HL-60 (cell line): ENCODE results near the gene NFASC.

Experiments used
- DNase-seq, 2 experiments: peaks; one replicate each; pipeline ENCODE4 v3.0.0-alpha.2; 2010 to 2020; ENCODE audit warnings: low read depth in 1 of 2, low spot score in 1 of 2
- H3K27ac ChIP-seq: fragments of 250-450 bp; sonication (Bioruptor Pico); replicated peaks from 2 replicates; pipeline ENCODE4 v1.5.1; 2020; ENCODE audit warnings: mild to moderate bottlenecking, moderate library complexity
- H3K27me3 ChIP-seq: fragments of 250-450 bp; sonication (Bioruptor Pico); 2 replicates; pipeline ENCODE4 v1.5.1; 2021; ENCODE audit warnings: mild to moderate bottlenecking, moderate library complexity; ENCODE audit not compliant: insufficient read depth, poor library complexity, severe bottlenecking
- H3K4me3 ChIP-seq: replicated peaks from 2 replicates; pipeline ENCODE4 v1.5.1; 2011; ENCODE audit warnings: mild to moderate bottlenecking, control low read depth, low read length; ENCODE audit not compliant: insufficient read depth
- GABPA ChIP-seq: IDR thresholded peaks from 2 replicates; pipeline ENCODE4 v1.6.1; 2012; ENCODE audit warnings: low read depth
- POLR2AphosphoS5 ChIP-seq: IDR thresholded peaks from 2 replicates; pipeline ENCODE4 v1.6.1; 2012; ENCODE audit warnings: low read depth
- SPI1 ChIP-seq: IDR thresholded peaks from 2 replicates; pipeline ENCODE4 v1.6.1; 2012; ENCODE audit warnings: low read depth, mild to moderate bottlenecking, borderline replicate concordance
- TF ChIP-seq, protein P1 (sequence below): IDR thresholded peaks from one replicate; pipeline ENCODE4 v1.5.1; 2011; ENCODE audit warnings: low read length, control low read depth, inconsistent platforms; ENCODE audit not compliant: insufficient read depth
- TF ChIP-seq, protein P2 (sequence below): IDR thresholded peaks from 2 replicates; pipeline ENCODE4 v1.6.1; 2012; ENCODE audit warnings: low read depth; ENCODE audit not compliant: insufficient replicate concordance

Gene NFASC

DNA sequence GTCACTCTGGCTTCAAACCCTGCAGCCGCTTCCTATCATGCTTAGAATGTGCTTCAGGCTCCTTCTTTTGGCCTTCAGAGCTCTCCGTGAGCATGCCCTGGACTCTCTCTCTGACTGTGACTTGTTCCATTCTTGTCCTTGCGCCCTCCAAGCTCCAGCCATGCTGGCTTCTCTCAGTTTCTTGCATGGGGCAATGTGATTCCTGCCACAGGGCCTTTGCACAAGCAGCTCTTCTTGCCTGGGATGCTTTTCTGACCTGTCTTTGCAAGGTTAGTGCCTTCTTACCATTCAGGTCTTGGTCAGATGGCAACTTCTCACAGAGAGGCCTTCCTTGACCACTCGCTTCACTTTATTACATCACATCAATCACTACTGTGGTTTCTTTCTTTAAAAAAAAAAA lies 66.1 kb downstream of the NFASC start:
- no peak overlapping the region for H3K4me3 ChIP-seq
- no peak overlapping the region for H3K27ac ChIP-seq
- no peaks in the 10 kb centered on the region for H3K27me3 ChIP-seq
- TF ChIP-seq, protein P1, sequence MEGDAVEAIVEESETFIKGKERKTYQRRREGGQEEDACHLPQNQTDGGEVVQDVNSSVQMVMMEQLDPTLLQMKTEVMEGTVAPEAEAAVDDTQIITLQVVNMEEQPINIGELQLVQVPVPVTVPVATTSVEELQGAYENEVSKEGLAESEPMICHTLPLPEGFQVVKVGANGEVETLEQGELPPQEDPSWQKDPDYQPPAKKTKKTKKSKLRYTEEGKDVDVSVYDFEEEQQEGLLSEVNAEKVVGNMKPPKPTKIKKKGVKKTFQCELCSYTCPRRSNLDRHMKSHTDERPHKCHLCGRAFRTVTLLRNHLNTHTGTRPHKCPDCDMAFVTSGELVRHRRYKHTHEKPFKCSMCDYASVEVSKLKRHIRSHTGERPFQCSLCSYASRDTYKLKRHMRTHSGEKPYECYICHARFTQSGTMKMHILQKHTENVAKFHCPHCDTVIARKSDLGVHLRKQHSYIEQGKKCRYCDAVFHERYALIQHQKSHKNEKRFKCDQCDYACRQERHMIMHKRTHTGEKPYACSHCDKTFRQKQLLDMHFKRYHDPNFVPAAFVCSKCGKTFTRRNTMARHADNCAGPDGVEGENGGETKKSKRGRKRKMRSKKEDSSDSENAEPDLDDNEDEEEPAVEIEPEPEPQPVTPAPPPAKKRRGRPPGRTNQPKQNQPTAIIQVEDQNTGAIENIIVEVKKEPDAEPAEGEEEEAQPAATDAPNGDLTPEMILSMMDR: no peak
- TF ChIP-seq, protein P2, sequence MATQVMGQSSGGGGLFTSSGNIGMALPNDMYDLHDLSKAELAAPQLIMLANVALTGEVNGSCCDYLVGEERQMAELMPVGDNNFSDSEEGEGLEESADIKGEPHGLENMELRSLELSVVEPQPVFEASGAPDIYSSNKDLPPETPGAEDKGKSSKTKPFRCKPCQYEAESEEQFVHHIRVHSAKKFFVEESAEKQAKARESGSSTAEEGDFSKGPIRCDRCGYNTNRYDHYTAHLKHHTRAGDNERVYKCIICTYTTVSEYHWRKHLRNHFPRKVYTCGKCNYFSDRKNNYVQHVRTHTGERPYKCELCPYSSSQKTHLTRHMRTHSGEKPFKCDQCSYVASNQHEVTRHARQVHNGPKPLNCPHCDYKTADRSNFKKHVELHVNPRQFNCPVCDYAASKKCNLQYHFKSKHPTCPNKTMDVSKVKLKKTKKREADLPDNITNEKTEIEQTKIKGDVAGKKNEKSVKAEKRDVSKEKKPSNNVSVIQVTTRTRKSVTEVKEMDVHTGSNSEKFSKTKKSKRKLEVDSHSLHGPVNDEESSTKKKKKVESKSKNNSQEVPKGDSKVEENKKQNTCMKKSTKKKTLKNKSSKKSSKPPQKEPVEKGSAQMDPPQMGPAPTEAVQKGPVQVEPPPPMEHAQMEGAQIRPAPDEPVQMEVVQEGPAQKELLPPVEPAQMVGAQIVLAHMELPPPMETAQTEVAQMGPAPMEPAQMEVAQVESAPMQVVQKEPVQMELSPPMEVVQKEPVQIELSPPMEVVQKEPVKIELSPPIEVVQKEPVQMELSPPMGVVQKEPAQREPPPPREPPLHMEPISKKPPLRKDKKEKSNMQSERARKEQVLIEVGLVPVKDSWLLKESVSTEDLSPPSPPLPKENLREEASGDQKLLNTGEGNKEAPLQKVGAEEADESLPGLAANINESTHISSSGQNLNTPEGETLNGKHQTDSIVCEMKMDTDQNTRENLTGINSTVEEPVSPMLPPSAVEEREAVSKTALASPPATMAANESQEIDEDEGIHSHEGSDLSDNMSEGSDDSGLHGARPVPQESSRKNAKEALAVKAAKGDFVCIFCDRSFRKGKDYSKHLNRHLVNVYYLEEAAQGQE: no peak
- no peak for TF ChIP-seq GABPA
- TF ChIP-seq SPI1: no peak
- no peak for TF ChIP-seq POLR2AphosphoS5
- no peak for DNase-seq

DNA sequence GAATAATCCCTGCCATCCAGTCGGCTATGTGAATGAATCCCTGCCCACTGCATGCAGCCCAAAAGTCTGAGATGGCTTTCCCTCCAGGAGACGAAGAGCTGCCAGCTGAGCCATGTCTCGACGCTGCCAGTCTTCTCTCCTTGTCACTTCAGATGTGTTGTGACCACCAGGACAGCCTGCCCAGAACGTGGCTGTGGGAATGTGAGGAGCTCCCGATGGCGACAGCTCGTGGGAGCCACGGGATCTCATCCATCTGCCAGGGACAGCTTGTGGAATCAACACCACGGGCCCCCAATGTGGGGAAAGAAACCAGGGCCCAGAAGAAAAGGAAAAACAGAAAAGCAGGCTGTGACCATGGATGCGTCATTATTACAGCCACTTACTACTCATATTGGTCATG lies 67.2 kb downstream of the NFASC start:
- H3K27me3 ChIP-seq: no peaks in the 10 kb centered on the region
- H3K4me3 ChIP-seq: no peak overlapping the region
- H3K27ac ChIP-seq: no peak overlapping the region
- TF ChIP-seq POLR2AphosphoS5 (no peak), GABPA (no peak), SPI1 (no peak)
- TF ChIP-seq, protein P2: no peak
- TF ChIP-seq, protein P1: no peak
- no peak for DNase-seq

DNA sequence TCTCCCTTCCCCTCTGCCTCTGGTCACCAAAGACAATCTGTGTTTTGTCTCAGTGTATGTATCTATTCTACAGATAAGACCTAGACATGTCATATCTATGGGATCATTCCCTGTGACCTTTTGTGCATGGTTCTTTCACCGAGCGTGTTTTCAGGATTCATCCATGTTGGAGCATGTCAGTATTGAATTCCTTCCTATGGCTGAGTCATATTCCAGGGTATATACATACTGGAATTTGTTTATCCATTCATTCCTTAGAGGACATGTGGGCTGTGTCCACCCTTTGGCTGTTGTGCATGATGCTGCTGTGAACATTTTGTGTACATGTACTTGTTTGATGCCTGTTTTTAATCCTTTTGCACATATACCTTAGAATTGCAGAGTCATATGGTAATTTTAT lies 69.9 kb downstream of the NFASC start:
- H3K4me3 ChIP-seq: no peak overlapping the region
- no peak for DNase-seq
- H3K27me3 ChIP-seq: no peaks in the 10 kb centered on the region
- H3K27ac ChIP-seq: no peak overlapping the region
- TF ChIP-seq SPI1 (no peak), GABPA (no peak), POLR2AphosphoS5 (no peak)
- TF ChIP-seq, protein P1: no peak
- TF ChIP-seq, protein P2: no peak
